Measurements from ENCODE around the gene RAX. TPM values are rescaled to one million over a fixed set of nuclear protein-coding genes. Genes with fewer than 3 reads are reported as not detected.

RAX gene
- total and polyA plus RNA-seq, 10 of the 15 experiments (the other 5 are each of a cell fraction or from before 2014, with no cell fraction given), result not detected

GRCh38 chr18:59238385-59238784, 34.9 kb downstream of the RAX start (continued):
- TF ChIP-seq HDAC6 (IDR thresholded peaks at IDR 0.05; ENCODE audit: unreplicated experiment), result no peak
- TF ChIP-seq NR2F1 (conservative IDR thresholded peaks at IDR 0.05), result no peak
- no peak for TF ChIP-seq ZNF687 (IDR thresholded peaks at IDR 0.05)

GRCh38 chr18:59233017-59233410, 40.2 kb downstream of the RAX start:
- Histone ChIP-seq H3K9me3 (replicated peaks; ENCODE audit: control insufficient read depth, insufficient read depth, low read length) (no peaks in the 10 kb centered on the region), H3K79me2 (ENCODE audit: control insufficient read depth, insufficient read depth, low read length) (no peaks in the 10 kb centered on the region), H3K27ac (ENCODE audit: control insufficient read depth, insufficient read depth) (no peak overlapping the region), H2AFZ (ENCODE audit: control insufficient read depth, low read depth, low read length) (no peak overlapping the region), H4K20me1 (ENCODE audit: control insufficient read depth, insufficient read depth) (no peaks in the 10 kb centered on the region), H3K9ac (ENCODE audit: control insufficient read depth, insufficient read depth, low read length) (no peak overlapping the region), H3K36me3 (ENCODE audit: control insufficient read depth in 2 of 2, insufficient read depth in 2 of 2, low read length in 1 of 2) (no peaks in the 10 kb centered on the region), H3K27me3 (replicated peaks in 1 of 2; ENCODE audit: control insufficient read depth in 2 of 2, insufficient read depth in 2 of 2, low read length in 1 of 2) (peaks cover 0 to 6% of the 10 kb centered on the region in 2 experiments; a peak in 1 of 4 replicates), H3K4me2 (ENCODE audit: control insufficient read depth, insufficient read depth) (no peak overlapping the region), H3K4me1 (ENCODE audit: control insufficient read depth, insufficient read depth, low read length) (no peaks in the 10 kb centered on the region), H3K4me3 (no peak overlapping the region)
- ATAC-seq (no peak), FAIRE-seq (no peak), DNase-seq (ENCODE audit: low read depth, low spot score) (no peak)
- in situ Hi-C loops (cut with MboI) (no loop called here), intact Hi-C loops (cut with micrococcal nuclease; ENCODE audit: unreplicated experiment) (no loop called here)
- BruUV-seq (replicated peaks), result no TSS peak
- ChIA-PET POLR2A (no interaction called here), RAD21 (ENCODE audit: unreplicated experiment) (no interaction called here), SMC1A (ENCODE audit: uncharacterized antibody, unreplicated experiment) (no interaction called here), CTCF (no interaction called here)
- TF ChIP-seq MTA3 (IDR thresholded peaks at IDR 0.05; ENCODE audit: borderline replicate concordance, low read length) (no peak), MYC (IDR thresholded peaks at IDR 0.05; ENCODE audit: insufficient read depth, insufficient read length, insufficient replicate concordance, low read length, severe bottlenecking) (no peak), USF1 (IDR thresholded peaks at IDR 0.05; ENCODE audit: borderline replicate concordance, extremely low read length, insufficient read depth, low read depth, low read length) (no peak), WRNIP1 (IDR thresholded peaks at IDR 0.05; ENCODE audit: borderline replicate concordance, low read depth, low read length) (no peak), POU2F2 (IDR thresholded peaks at IDR 0.05; ENCODE audit: borderline replicate concordance, low read depth, low read length) (no peak), ZNF207 (IDR thresholded peaks at IDR 0.05; ENCODE audit: borderline replicate concordance) (no peak)
- TF ChIP-seq, protein P1, sequence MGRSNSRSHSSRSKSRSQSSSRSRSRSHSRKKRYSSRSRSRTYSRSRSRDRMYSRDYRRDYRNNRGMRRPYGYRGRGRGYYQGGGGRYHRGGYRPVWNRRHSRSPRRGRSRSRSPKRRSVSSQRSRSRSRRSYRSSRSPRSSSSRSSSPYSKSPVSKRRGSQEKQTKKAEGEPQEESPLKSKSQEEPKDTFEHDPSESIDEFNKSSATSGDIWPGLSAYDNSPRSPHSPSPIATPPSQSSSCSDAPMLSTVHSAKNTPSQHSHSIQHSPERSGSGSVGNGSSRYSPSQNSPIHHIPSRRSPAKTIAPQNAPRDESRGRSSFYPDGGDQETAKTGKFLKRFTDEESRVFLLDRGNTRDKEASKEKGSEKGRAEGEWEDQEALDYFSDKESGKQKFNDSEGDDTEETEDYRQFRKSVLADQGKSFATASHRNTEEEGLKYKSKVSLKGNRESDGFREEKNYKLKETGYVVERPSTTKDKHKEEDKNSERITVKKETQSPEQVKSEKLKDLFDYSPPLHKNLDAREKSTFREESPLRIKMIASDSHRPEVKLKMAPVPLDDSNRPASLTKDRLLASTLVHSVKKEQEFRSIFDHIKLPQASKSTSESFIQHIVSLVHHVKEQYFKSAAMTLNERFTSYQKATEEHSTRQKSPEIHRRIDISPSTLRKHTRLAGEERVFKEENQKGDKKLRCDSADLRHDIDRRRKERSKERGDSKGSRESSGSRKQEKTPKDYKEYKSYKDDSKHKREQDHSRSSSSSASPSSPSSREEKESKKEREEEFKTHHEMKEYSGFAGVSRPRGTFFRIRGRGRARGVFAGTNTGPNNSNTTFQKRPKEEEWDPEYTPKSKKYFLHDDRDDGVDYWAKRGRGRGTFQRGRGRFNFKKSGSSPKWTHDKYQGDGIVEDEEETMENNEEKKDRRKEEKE (IDR thresholded peaks at IDR 0.05), result no peak
- WGBS (ENCODE audit: insufficient coverage, insufficient replicate concordance, low lambda C conversion rate, missing lambda C conversion rate), result 30% methylated on average over 6 of the region's 6 CpGs
